Subcutaneous adipose tissue (tissue), 4 donors: ENCODE data around the gene TBC1D16. TPM values are rescaled to one million over a fixed set of nuclear protein-coding genes. Genes with fewer than 3 reads are reported as not detected.

ENCODE experiments used
- CTCF ChIP-seq: fragments of 450-650 bp; IDR thresholded peaks from one replicate; pipeline ENCODE4 v1.5.1; 2016; ENCODE audit warnings: low read depth, mild to moderate bottlenecking, control low read depth, antibody characterized with exemption, moderate library complexity
- total RNA-seq, 4 donors: library from RNA; depleted of rRNA; stranded (reverse); fragments of >200 nt; gene quantifications; one replicate each; pipeline ENCODE4 v1.1.0, GENCODE V29; 2016

Gene TBC1D16
- total RNA-seq, 4 donors from 2014 or later = 43.5 to 115 (median 60.5) TPM

- TF ChIP-seq CTCF = no peak
Observed at GRCh38 chr17:79930062-79930876, 105.4 kb downstream of the TBC1D16 start.

GRCh38 chr17:79929257-79930061, 106.2 kb downstream of the TBC1D16 start:
- TF ChIP-seq CTCF = no peak

- no peak for TF ChIP-seq CTCF
Observed at GRCh38 chr17:79928502-79929256, 107.0 kb downstream of the TBC1D16 start.

- TF ChIP-seq CTCF = no peak
Observed at GRCh38 chr17:79927688-79928501, 107.8 kb downstream of the TBC1D16 start.

GRCh38 chr17:79927136-79927661, 108.5 kb downstream of the TBC1D16 start:
- no peak for TF ChIP-seq CTCF

- no peak for TF ChIP-seq CTCF
Observed at GRCh38 chr17:79926605-79927135, 109.0 kb downstream of the TBC1D16 start.
